AG04450 (cell line): Measurements from ENCODE around the gene TMEM8B. TPM values are rescaled to one million over a fixed set of nuclear protein-coding genes. Genes with fewer than 3 reads are reported as not detected.

Experiments used
- CTCF ChIA-PET: fragments of 300-600, 350-600 bp; formaldehyde crosslinking; extraction: SDS; loops from one replicate; lab custom pipeline; 2022; ENCODE audit warnings: antibody characterized with exemption, inconsistent platforms; lab: Charles Lee
- POLR2A ChIA-PET: fragments of 350-600 bp; formaldehyde crosslinking; extraction: SDS; loops from one replicate; lab custom pipeline; 2021; ENCODE audit warnings: antibody characterized with exemption, inconsistent platforms; lab: Yijun Ruan, JAX
- DNase-seq: peaks from one replicate; pipeline ENCODE4 v3.0.0-alpha.2; 2011; ENCODE audit warnings: low read depth, low spot score
- H3K27ac ChIP-seq: one replicate; pipeline ENCODE4 v1.5.1; 2012; ENCODE audit warnings: low read depth, low read length, control low read depth
- H3K27me3 ChIP-seq: one replicate; pipeline ENCODE4 v1.6.0; 2012; ENCODE audit warnings: low read length; ENCODE audit not compliant: control insufficient read depth, insufficient read depth
- H3K4me3 ChIP-seq: 2 replicates; pipeline ENCODE4 v1.5.1; 2011; ENCODE audit warnings: mild to moderate bottlenecking, low read depth, low read length, control low read depth
- H3K9me3 ChIP-seq: 2 replicates; pipeline ENCODE4 v1.5.1; 2012; ENCODE audit warnings: low read length; ENCODE audit not compliant: control insufficient read depth, insufficient read depth
- CTCF ChIP-seq: IDR thresholded peaks from 2 replicates; pipeline ENCODE4 v1.5.1; 2011; ENCODE audit warnings: low read depth, low read length, control low read depth, inconsistent platforms
- polyA plus RNA-seq: library from polyadenylated mRNA; depleted of rRNA; stranded (reverse); fragments of >200 nt; gene quantifications from 2 replicates; pipeline ENCODE4 v1.2.3, GENCODE V29; 2011

TMEM8B gene
- polyA plus RNA-seq, 1 experiment = 3.3 TPM

GRCh38 chr9:35904338-35904737 is 75.3 kb downstream of the TMEM8B start:
- ChIA-PET POLR2A (no interaction called here), CTCF (interaction anchor here (0.6 to 13.6 kb wide), 5 partner anchors 17 to 640 kb away, joined by 3 to 153 read pairs (median 7); no protein-coding TSS in a partner anchor)
- no peaks in the 10 kb centered on the region for H3K27me3 ChIP-seq
- no peaks in the 10 kb centered on the region; the same call in 1 of the 2 replicates for H3K9me3 ChIP-seq
- no peak for DNase-seq
- TF ChIP-seq CTCF = no peak
- no peak overlapping the region for H3K4me3 ChIP-seq
- H3K27ac ChIP-seq = no peak overlapping the region

GRCh38 chr9:35905051-35905781 is 76.2 kb downstream of the TMEM8B start:
- Histone ChIP-seq H3K27me3 (no peaks in the 10 kb centered on the region), H3K9me3 (no peaks in the 10 kb centered on the region; the same call in 1 of the 2 replicates), H3K27ac (peak overlapping the region; percentile 89), H3K4me3 (no peak overlapping the region)
- CTCF ChIA-PET = interaction anchor here (0.6 to 13.6 kb wide), 9 partner anchors 20 to 640 kb away, joined by 3 to 153 read pairs (median 3); no protein-coding TSS in a partner anchor
- POLR2A ChIA-PET = interaction anchor here (0.6 to 3.1 kb wide), 8 partner anchors 14 to 354 kb away, joined by 3 to 25 read pairs (median 4); partner anchors contain the start of gene HINT2
- no peak for DNase-seq
- no peak for TF ChIP-seq CTCF

DNA sequence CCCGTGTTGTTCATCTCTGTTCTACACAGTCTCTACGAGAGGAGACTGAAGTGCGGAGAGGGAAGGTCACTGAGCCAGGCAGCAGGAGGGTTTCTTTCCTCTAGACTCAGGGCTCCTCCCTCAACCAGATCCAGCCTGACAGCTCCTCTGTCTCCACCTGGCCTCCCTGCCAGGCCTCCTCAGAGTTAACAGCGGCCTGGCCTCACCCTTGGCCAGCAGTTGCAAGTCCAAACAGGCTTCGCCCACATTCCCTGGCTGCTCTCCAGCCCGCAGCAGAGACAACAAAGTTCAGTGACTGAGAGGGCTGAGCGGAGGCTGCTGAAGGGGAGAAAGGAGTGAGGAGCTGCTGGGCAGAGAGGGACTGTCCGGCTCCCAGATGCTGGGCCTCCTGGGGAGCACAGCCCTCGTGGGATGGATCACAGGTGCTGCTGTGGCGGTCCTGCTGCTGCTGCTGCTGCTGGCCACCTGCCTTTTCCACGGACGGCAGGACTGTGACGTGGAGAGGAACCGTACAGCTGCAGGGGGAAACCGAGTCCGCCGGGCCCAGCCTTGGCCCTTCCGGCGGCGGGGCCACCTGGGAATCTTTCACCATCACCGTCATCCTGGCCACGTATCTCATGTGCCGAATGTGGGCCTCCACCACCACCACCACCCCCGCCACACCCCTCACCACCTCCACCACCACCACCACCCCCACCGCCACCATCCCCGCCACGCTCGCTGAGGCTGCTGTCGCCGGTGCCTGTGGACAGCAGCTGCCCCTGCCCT is 77.1 kb downstream of the TMEM8B start, which contains the start of gene HRCT1:
Gene HRCT1, plus strand, starts transcription at position 291 of the 768 bp plus-strand sequence. Its CDS starts 86 bp downstream, at position 377.
- H3K27ac ChIP-seq = peak within 1 kb of the TSS; percentile 97
- peak; percentile 88 for DNase-seq
- H3K4me3 ChIP-seq = peak within 1 kb of the TSS; percentile 34; the same call in 1 of the 2 replicates
- no peak for TF ChIP-seq CTCF
- H3K9me3 ChIP-seq = no peaks in the 10 kb centered on the region; the same call in 1 of the 2 replicates
- POLR2A ChIA-PET = interaction anchor here (0.6 to 3.1 kb wide), 11 partner anchors 13 to 353 kb away, joined by 3 to 25 read pairs (median 4); partner anchors contain the start of genes CREB3, HINT2, RECK and TLN1
- H3K27me3 ChIP-seq = no peaks in the 10 kb centered on the region
- CTCF ChIA-PET = interaction anchor here (0.5 to 13.6 kb wide), 9 partner anchors 18 to 116 kb away, joined by 3 to 153 read pairs (median 3); no protein-coding TSS in a partner anchor

GRCh38 chr9:35906923-35907699 is 78.1 kb downstream of the TMEM8B start:
- POLR2A ChIA-PET = interaction anchor here (0.7 to 3.1 kb wide), 9 partner anchors 12 to 283 kb away, joined by 3 to 25 read pairs (median 4); partner anchors contain the start of genes CLTA, CREB3, RECK and TLN1
- Histone ChIP-seq H3K27ac (peak overlapping the region; percentile 97), H3K4me3 (peak overlapping the region; percentile 34), H3K9me3 (no peaks in the 10 kb centered on the region; the same call in 1 of the 2 replicates), H3K27me3 (no peaks in the 10 kb centered on the region)
- no peak for DNase-seq
- TF ChIP-seq CTCF = no peak
- CTCF ChIA-PET = interaction anchor here (0.9 to 13.6 kb wide), 7 partner anchors 17 to 117 kb away, joined by 3 to 153 read pairs (median 3); no protein-coding TSS in a partner anchor
